ENCODE results near the gene TPSG1.
"Not testable (repeated sequence)": the region's sequence is repeated elsewhere in the genome, so short reads cannot be mapped to it uniquely, and the experiment has no call there.

The TPSG1 gene

DNA sequence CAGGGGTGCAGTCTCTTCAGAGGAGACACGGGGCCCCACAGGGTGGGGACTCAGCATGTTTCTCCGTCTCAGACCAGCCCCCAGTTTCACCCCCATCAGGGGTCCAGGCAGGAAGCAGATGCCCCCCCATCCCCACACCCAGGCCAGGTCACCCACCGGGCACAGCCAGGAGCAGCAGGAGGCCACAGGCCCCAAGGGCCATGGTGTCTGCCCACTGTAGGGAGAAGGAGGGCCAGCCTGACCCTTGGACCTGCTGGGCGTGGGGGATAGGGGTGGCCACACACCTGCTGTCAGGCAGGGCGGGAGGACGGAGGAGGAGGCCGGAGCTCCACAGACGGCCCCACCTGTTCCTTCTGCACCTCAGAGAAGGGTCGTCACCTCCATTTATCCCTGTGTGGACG lies at the start of gene TPSG1:
Gene TPSG1, minus strand, starts transcription at position 218 of the 401 bp plus-strand sequence. Its CDS starts 16 bp downstream, at position 202.
- Histone ChIP-seq H3K9ac (ENCODE audit: insufficient read length, low read depth) (no peak within 1 kb of the TSS), H3K36me3 (ENCODE audit: insufficient read depth, insufficient read length, low read length) (peaks cover 32% of the 10 kb centered on the region), H3K4me3 (ENCODE audit: insufficient read length, low read depth) (no peak within 1 kb of the TSS), H3K9me3 (ENCODE audit: insufficient read depth, low read length) (no peaks in the 10 kb centered on the region), H3K27me3 (ENCODE audit: insufficient read depth, insufficient read length) (no peaks in the 10 kb centered on the region), H3K4me1 (ENCODE audit: insufficient read depth, insufficient read length) (no peaks in the 10 kb centered on the region)
- no peak for DNase-seq (ENCODE audit: low read depth, low spot score)
- no peak for TF ChIP-seq ZNF274 (IDR thresholded peaks at IDR 0.05; ENCODE audit: low read depth, low read length)
- TF ChIP-seq YY1 (IDR thresholded peaks at IDR 0.05; ENCODE audit: insufficient read depth, insufficient read length), result no peak

DNA sequence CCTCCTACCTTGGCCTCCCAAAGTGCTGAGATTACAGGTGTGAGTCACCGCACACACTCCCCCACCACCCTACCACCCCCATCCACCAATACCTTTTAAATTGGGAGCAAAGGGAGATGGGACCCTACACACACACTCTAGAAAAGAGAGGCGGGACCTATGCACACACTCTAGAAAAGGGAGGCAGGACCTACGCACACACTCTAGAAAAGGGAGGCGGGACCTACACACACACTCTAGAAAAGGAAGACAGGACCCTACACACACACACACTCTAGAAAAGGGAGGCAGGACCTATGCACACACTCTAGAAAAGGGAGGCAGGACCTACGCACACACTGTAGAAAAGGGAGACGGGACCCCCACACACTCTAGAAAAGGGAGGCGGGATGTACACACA lies 49.7 kb upstream of the TPSG1 start:
- Histone ChIP-seq H3K27me3 (ENCODE audit: insufficient read depth, insufficient read length) (peaks cover 27% of the 10 kb centered on the region), H3K4me3 (ENCODE audit: insufficient read length, low read depth) (no peak overlapping the region), H3K9ac (ENCODE audit: insufficient read length, low read depth) (no peak overlapping the region), H3K4me1 (ENCODE audit: insufficient read depth, insufficient read length) (peaks cover 23% of the 10 kb centered on the region), H3K9me3 (ENCODE audit: insufficient read depth, low read length) (no peaks in the 10 kb centered on the region), H3K36me3 (ENCODE audit: insufficient read depth, insufficient read length, low read length) (no peaks in the 10 kb centered on the region)
- no peak for DNase-seq (ENCODE audit: low read depth, low spot score)
- TF ChIP-seq YY1 (IDR thresholded peaks at IDR 0.05; ENCODE audit: insufficient read depth, insufficient read length) (no peak), SUZ12 (IDR thresholded peaks at IDR 0.05; ENCODE audit: extremely low read depth, insufficient read depth, insufficient read length) (no peak), ZNF274 (IDR thresholded peaks at IDR 0.05; ENCODE audit: low read depth, low read length) (no peak)

DNA sequence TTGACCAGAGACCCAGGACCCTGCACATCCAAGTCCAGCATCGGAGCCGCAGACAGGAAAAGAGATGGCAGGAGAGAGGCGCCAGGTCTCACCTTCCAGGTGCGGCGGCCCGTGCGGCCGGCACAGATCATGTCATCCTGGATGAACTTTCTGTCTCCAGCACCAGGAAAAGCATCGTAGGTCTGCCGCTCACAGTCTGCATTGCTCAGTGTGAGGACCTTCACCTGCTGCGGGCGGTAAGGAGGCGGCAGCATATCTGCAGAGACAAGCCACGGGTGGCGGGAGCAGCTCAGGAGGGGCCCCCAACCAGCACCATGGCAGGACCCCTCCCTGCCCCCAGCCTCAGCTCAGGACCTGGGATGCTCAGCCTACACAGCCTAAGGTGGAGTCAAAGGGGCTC lies 48.7 kb upstream of the TPSG1 start:
- no peaks in the 10 kb centered on the region for H3K36me3 ChIP-seq (ENCODE audit: insufficient read depth, insufficient read length, low read length)
- no peak overlapping the region for H3K4me3 ChIP-seq (ENCODE audit: insufficient read length, low read depth)
- peaks cover 14% of the 10 kb centered on the region for H3K4me1 ChIP-seq (ENCODE audit: insufficient read depth, insufficient read length)
- H3K9me3 ChIP-seq (ENCODE audit: insufficient read depth, low read length), result no peaks in the 10 kb centered on the region
- TF ChIP-seq YY1 (IDR thresholded peaks at IDR 0.05; ENCODE audit: insufficient read depth, insufficient read length), result no peak
- no peak for TF ChIP-seq ZNF274 (IDR thresholded peaks at IDR 0.05; ENCODE audit: low read depth, low read length)
- no peak for TF ChIP-seq SUZ12 (IDR thresholded peaks at IDR 0.05; ENCODE audit: extremely low read depth, insufficient read depth, insufficient read length)
- DNase-seq (ENCODE audit: low read depth, low spot score), result no peak
- peaks cover 20% of the 10 kb centered on the region for H3K27me3 ChIP-seq (ENCODE audit: insufficient read depth, insufficient read length)
- no peak overlapping the region for H3K9ac ChIP-seq (ENCODE audit: insufficient read length, low read depth)

DNA sequence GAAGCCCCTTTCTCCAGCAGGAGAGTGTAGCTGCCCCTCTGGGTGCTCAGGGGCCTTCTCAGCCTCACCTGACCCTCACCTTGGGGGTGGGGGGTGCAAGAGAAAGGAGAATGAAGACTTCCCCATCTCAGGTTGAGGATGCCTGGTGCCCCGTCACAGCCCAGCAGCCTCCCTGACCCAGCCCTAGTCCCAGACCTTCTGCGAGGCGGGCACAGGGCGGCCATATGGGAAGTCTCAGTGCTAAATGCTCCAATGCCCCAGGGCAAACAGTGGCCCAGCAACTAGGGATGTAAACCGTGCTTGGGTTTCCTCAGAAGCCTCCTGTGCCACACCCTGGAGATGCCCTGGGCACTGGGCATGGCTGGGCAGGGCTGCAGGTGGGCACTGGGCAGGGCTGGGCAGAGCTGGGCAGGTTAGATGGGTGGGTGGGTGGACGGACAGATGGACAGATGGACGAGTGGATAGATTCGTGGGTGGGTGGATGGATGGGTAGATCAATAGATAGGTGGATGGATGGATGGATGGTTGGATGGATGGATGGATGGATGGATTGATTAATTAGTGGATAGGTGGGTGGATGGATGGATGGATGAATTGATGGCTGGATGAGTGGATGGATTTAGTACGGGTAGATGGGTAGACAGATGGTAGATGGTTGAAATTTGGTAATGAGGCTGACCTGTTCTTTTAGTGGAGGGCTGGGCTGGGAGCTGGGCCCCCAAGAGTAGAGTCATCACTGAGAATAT lies 47.6 kb upstream of the TPSG1 start:
- TF ChIP-seq ZNF274 (IDR thresholded peaks at IDR 0.05; ENCODE audit: low read depth, low read length), result no peak
- no peak for TF ChIP-seq YY1 (IDR thresholded peaks at IDR 0.05; ENCODE audit: insufficient read depth, insufficient read length)
- no peak for TF ChIP-seq SUZ12 (IDR thresholded peaks at IDR 0.05; ENCODE audit: extremely low read depth, insufficient read depth, insufficient read length)
- peaks cover 17% of the 10 kb centered on the region for H3K27me3 ChIP-seq (ENCODE audit: insufficient read depth, insufficient read length)

DNA sequence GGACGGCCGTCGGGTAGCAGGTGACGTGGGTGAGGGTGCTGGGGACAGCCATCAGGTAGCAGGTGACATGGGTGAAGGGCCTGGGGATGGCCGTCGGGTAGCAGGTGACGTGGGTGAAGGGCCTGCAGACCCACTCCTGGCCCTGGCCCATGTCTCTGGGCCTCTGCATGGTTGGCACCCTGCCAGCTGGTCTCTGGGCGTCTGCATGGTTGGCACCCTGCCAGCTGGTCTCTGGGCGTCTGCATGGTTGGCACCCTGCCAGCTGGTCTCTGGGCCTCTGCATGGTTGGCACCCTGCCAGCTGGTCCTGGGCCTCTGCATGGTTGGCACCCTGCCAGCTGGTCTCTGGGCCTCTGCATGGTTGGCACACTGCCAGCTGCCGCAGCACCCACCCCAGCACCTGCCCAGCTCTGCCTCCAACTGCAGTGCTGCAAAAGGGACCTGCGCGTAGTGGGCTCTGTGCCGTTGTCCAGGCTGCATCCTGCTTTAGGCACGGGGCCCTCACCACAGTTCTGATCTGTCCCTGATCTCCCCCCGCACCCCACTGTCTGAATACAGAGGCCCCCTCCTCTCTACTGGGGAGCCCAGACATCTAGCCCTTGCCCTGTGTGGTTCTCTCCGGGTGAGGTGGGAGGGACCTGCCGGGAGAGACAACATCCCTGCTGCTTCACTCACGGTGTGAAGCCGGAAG lies 46.8 kb upstream of the TPSG1 start:
- peaks cover 17% of the 10 kb centered on the region for H3K27me3 ChIP-seq (ENCODE audit: insufficient read depth, insufficient read length)
- H3K4me3 ChIP-seq (ENCODE audit: insufficient read length, low read depth); H3K36me3 ChIP-seq (ENCODE audit: insufficient read depth, insufficient read length, low read length); DNase-seq (ENCODE audit: low read depth, low spot score); H3K4me1 ChIP-seq (ENCODE audit: insufficient read depth, insufficient read length); H3K9ac ChIP-seq (ENCODE audit: insufficient read length, low read depth); H3K9me3 ChIP-seq (ENCODE audit: insufficient read depth, low read length): not testable (repeated sequence)

More for the DNA sequence above, 47.6 kb upstream of the TPSG1 start:
- no peaks in the 10 kb centered on the region for H3K9me3 ChIP-seq (ENCODE audit: insufficient read depth, low read length)
- no peak overlapping the region for H3K4me3 ChIP-seq (ENCODE audit: insufficient read length, low read depth)
- peaks cover 6% of the 10 kb centered on the region for H3K4me1 ChIP-seq (ENCODE audit: insufficient read depth, insufficient read length)
- H3K36me3 ChIP-seq (ENCODE audit: insufficient read depth, insufficient read length, low read length), result no peaks in the 10 kb centered on the region
- H3K9ac ChIP-seq (ENCODE audit: insufficient read length, low read depth), result no peak overlapping the region
- DNase-seq (ENCODE audit: low read depth, low spot score), result no peak

DNA sequence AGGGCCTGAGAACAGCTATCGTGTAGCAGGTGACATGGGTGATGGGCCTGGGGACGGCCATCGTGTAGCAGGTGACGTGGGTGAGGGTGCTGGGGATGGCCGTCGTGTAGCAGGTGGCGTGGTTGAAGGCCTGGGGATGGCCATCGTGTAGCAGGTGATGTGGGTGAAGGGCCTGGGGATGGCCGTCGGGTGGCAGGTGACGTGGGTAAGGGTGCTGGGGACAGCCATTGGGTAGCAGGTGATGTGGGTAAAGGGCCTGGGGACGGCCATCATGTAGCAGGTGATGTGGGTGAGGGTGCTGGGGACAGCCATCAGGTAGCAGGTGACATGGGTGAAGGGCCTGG lies 46.3 kb upstream of the TPSG1 start:
- Histone ChIP-seq H3K36me3 (ENCODE audit: insufficient read depth, insufficient read length, low read length) (no peaks in the 10 kb centered on the region), H3K9me3 (ENCODE audit: insufficient read depth, low read length) (no peaks in the 10 kb centered on the region; the same call in 1 of the 2 replicates), H3K4me1 (ENCODE audit: insufficient read depth, insufficient read length) (no peaks in the 10 kb centered on the region), H3K27me3 (ENCODE audit: insufficient read depth, insufficient read length) (peaks cover 21% of the 10 kb centered on the region), H3K9ac (ENCODE audit: insufficient read length, low read depth) (no peak overlapping the region), H3K4me3 (ENCODE audit: insufficient read length, low read depth) (no peak overlapping the region)
- no peak for TF ChIP-seq YY1 (IDR thresholded peaks at IDR 0.05; ENCODE audit: insufficient read depth, insufficient read length)
- TF ChIP-seq ZNF274 (IDR thresholded peaks at IDR 0.05; ENCODE audit: low read depth, low read length), result no peak
- no peak for DNase-seq (ENCODE audit: low read depth, low spot score)

DNA sequence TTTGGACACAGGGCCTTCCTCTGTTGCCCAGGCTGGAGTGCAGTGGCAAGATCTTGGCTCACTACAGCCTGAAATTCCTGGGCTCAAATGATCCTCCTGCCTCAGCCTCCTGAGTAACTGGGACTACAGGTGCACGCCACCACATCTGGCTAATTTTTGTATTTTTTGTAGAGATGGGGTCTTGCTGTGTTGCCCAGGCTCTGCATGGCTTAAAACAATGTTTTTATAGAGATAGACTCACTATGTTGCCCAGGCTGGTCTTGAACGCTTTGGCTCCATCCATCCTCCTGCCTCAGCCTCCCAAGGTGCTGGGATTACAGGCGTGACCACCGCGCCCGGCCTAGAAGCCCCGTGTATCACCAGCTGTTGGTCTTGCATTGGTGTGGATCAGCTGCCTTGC lies 44.4 kb upstream of the TPSG1 start:
- DNase-seq (ENCODE audit: low read depth, low spot score); H3K9me3 ChIP-seq (ENCODE audit: insufficient read depth, low read length); H3K4me1 ChIP-seq (ENCODE audit: insufficient read depth, insufficient read length); H3K9ac ChIP-seq (ENCODE audit: insufficient read length, low read depth); H3K4me3 ChIP-seq (ENCODE audit: insufficient read length, low read depth); H3K36me3 ChIP-seq (ENCODE audit: insufficient read depth, insufficient read length, low read length): not testable (repeated sequence)
- H3K27me3 ChIP-seq (ENCODE audit: insufficient read depth, insufficient read length), result peaks cover 29% of the 10 kb centered on the region

Data from NT2/D1 (cell line).